HCT116 (cell line): ENCODE measurements around the gene COX4I2.

Experiments used
- EZH2 ChIP-seq: fragments of 200-600 bp; sonication (generic); IDR thresholded peaks from 2 replicates; pipeline ENCODE4 v1.6.1; 2017; ENCODE audit warnings: antibody characterized with exemption, mixed run types
- POLR2A ChIP-seq: IDR thresholded peaks from 2 replicates; pipeline ENCODE4 v1.7.0; 2011; ENCODE audit warnings: borderline replicate concordance; ENCODE audit not compliant: insufficient read depth, insufficient read length; ENCODE audit errors: extremely low read depth
- SP1 ChIP-seq: IDR thresholded peaks from 2 replicates; pipeline ENCODE4 v1.6.1; 2012; ENCODE audit warnings: low read depth
- TF ChIP-seq, protein P1 (sequence below), 3 experiments: fragments of 200-600 bp in 1 of 3; sonication (generic) in 1 of 3; IDR thresholded peaks in 2 of 3; conservative IDR thresholded peaks in 1 of 3; 2 replicates each; pipeline ENCODE4 v1.5.1; 2012 to 2017; ENCODE audit warnings: low read depth in 2 of 3, low read length in 2 of 3, antibody characterized with exemption in 1 of 3, borderline replicate concordance in 1 of 3, control low read depth in 1 of 3, mild to moderate bottlenecking in 1 of 3, mixed read lengths in 1 of 3, mixed run types in 1 of 3, moderate library complexity in 1 of 3; ENCODE audit not compliant: insufficient read depth in 1 of 3

DNA sequence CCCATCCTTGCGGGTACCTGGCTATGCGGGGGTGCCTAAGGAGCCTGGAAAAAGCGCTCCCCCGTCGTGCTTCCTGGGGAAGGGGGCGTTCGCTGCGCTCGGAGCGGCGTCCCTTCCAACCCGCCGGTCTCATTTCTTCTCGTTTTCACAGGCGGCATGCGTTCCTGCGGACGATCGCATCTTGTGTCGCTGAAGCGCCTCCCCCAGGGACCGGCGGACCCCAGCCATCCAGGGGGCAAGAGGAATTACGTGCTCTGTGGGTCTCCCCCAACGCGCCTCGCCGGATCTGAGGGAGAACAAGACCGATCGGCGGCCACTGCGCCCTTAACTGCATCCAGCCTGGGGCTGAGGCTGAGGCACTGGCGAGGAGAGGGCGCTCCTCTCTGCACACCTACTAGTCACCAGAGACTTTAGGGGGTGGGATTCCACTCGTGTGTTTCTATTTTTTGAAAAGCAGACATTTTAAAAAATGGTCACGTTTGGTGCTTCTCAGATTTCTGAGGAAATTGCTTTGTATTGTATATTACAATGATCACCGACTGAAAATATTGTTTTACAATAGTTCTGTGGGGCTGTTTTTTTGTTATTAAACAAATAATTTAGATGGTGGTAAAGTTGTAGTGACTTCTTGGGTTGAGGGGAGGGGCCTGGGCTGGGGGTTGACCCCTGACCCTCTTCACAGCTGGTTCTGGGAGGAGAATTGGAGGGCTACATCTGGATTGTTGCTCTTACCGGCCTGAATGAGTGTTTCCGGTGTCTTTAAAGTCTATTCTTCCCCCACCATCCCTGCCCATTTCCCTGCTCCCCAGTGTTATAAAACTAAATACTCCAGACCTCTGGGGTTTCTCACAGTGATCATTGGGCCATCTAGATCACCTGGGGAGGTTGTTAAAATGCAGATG is 31.6 kb upstream of the COX4I2 start:
- TF ChIP-seq POLR2A (no peak), EZH2 (no peak), SP1 (no peak)
- TF ChIP-seq, protein P1, sequence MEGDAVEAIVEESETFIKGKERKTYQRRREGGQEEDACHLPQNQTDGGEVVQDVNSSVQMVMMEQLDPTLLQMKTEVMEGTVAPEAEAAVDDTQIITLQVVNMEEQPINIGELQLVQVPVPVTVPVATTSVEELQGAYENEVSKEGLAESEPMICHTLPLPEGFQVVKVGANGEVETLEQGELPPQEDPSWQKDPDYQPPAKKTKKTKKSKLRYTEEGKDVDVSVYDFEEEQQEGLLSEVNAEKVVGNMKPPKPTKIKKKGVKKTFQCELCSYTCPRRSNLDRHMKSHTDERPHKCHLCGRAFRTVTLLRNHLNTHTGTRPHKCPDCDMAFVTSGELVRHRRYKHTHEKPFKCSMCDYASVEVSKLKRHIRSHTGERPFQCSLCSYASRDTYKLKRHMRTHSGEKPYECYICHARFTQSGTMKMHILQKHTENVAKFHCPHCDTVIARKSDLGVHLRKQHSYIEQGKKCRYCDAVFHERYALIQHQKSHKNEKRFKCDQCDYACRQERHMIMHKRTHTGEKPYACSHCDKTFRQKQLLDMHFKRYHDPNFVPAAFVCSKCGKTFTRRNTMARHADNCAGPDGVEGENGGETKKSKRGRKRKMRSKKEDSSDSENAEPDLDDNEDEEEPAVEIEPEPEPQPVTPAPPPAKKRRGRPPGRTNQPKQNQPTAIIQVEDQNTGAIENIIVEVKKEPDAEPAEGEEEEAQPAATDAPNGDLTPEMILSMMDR (IDR thresholded peaks at IDR 0.05 in 2 of 3, conservative IDR thresholded peaks at IDR 0.05 in 1 of 3; ENCODE audit: borderline replicate concordance in 1 of 3, insufficient read depth in 1 of 3, low read depth in 2 of 3, low read length in 2 of 3) = no peak
